Fibroblast of pulmonary artery (primary cell): ENCODE measurements around the gene PRKAG2.

Experiments
- DNase-seq: peaks from one replicate; pipeline ENCODE4 v3.0.0-alpha.2; 2010; ENCODE audit warnings: low read depth
- H3K4me3 ChIP-seq: replicated peaks from 2 replicates; pipeline ENCODE4 v1.5.1; 2011; ENCODE audit warnings: low read depth, mild to moderate bottlenecking, control low read depth, low read length, moderate library complexity
- TF ChIP-seq, protein P1 (sequence below): IDR thresholded peaks from 2 replicates; pipeline ENCODE4 v1.5.1; 2011; ENCODE audit warnings: mild to moderate bottlenecking, control low read depth, low read length, inconsistent platforms; ENCODE audit errors: missing control alignments

The PRKAG2 gene

DNA sequence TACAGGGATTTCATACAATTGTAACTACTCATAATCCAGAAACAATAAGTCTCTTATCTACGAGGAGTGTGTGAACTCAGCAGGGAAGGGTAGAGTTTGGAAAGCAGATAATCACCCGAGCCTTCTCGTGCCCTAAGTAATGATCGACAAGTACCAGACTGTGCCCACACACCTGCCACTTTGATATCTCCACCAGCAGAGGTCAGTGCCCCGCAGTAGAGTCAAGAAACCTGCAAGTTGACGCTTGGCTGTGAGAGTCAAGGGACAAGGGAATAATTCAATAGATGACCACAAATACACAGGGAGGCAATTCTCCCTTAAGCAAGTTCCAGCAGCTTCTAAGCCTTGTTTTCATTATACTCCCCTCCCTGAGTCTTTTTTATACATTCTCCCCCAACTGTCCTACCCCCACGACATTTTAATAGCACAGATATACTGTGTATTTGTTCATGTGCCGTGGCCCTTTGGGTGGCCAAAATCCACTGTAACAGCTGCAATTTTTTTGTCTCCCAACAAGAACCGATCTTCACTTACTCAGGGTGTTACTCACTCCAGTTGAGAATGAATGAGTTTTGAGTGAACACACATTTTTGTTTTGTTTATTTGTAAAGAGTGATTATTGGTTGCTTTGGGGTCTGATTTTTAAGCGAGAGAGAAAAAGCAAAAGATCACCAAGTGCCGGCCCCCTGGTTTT lies 250.3 kb downstream of the PRKAG2 start:
- TF ChIP-seq, protein P1, sequence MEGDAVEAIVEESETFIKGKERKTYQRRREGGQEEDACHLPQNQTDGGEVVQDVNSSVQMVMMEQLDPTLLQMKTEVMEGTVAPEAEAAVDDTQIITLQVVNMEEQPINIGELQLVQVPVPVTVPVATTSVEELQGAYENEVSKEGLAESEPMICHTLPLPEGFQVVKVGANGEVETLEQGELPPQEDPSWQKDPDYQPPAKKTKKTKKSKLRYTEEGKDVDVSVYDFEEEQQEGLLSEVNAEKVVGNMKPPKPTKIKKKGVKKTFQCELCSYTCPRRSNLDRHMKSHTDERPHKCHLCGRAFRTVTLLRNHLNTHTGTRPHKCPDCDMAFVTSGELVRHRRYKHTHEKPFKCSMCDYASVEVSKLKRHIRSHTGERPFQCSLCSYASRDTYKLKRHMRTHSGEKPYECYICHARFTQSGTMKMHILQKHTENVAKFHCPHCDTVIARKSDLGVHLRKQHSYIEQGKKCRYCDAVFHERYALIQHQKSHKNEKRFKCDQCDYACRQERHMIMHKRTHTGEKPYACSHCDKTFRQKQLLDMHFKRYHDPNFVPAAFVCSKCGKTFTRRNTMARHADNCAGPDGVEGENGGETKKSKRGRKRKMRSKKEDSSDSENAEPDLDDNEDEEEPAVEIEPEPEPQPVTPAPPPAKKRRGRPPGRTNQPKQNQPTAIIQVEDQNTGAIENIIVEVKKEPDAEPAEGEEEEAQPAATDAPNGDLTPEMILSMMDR = peak; percentile 36
- H3K4me3 ChIP-seq = no peak overlapping the region
- DNase-seq = no peak

DNA sequence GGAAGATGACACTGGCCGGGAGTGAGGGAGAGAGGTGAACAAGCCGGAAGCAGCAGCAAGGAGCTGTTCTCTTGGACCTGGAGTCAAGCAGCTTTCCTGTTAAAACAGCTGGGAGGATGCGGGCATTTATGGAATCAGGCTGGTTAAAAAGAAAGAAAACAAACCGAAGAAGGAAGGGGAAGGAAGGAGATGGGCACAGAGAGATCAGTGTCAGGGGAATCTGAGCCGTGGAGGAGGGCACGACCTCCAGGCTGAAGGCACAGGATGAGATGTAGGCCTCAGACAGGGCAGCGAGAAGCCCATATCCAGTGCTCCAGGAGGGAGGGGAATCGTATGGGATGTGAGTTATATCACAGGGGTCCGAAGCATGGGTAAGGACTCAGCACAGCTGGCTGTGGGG lies 251.3 kb downstream of the PRKAG2 start:
- TF ChIP-seq, protein P1 = no peak
- no peak for DNase-seq
- H3K4me3 ChIP-seq = no peak overlapping the region

DNA sequence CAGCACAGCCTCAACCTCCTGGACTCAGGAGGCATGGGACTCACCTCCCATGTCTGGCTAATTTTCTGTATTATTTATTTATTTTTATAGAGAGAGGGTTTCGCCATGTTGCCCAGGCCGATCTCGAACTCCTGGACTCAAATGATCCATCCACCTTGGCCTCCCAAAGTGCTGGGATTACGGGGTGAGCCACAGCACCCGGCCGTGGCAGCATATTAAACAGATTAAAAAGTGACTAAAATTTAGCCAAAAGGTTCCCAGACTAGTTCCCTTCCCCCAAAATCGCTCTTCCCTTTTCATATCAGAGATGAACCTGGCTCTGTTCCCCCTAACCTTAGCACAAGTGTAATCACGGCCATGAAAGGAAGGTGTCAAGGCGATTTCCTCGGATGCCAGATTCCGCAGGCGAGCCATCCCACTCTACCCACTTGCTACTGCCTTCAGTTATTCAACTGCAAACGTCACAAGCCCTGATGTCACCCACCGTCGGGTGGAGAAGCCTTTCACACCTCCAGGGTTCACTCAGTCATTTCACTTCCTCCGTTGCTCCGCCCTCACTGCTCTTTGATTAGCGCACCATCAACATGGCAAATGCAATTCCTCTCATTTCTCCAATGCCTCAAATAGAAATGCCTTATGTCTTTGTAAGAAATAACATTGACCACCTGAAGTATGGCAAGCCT lies 252.5 kb downstream of the PRKAG2 start:
- TF ChIP-seq, protein P1 = no peak
- DNase-seq = no peak
- H3K4me3 ChIP-seq = no peak overlapping the region

DNA sequence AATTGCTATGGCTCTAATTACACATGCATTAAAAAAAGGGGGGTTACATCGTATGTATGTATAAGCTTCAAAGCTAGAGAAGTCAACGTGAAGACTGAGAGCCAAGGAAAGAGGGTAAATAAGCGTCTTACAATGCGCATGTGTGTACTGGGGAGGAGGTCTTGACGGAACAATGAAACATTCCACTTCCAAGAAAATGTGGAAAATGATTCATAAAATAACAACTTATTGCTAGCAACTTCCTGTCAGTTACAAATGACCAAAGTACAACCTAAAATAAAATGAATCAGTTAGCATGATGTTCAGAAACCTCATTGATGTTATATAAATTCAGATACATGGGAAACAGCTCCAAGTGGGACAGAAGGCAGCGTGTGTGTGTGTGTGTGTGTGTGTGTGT lies 253.1 kb downstream of the PRKAG2 start:
- H3K4me3 ChIP-seq = no peak overlapping the region
- TF ChIP-seq, protein P1 = no peak
- peak; percentile 92 for DNase-seq

DNA sequence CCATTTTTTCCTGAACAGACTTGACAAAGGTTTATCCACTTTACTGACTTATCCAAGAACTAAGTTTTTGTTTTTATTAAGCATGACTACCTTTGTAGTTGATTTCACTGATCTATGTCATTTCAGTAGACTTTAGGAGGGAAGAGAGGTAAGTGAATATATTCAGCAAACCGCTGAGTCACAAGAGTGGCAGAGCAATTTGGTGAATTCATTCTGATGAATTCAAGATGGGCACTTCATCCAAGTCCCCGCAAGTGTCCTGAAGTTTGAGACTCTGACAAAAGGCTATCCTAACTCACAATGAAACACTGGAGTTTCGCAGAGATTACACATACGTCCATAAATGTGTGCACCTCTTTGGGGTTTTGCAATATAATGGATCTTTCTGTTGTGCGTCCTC lies 255.0 kb downstream of the PRKAG2 start:
- TF ChIP-seq, protein P1 = no peak
- H3K4me3 ChIP-seq = no peak overlapping the region
- DNase-seq = no peak

DNA sequence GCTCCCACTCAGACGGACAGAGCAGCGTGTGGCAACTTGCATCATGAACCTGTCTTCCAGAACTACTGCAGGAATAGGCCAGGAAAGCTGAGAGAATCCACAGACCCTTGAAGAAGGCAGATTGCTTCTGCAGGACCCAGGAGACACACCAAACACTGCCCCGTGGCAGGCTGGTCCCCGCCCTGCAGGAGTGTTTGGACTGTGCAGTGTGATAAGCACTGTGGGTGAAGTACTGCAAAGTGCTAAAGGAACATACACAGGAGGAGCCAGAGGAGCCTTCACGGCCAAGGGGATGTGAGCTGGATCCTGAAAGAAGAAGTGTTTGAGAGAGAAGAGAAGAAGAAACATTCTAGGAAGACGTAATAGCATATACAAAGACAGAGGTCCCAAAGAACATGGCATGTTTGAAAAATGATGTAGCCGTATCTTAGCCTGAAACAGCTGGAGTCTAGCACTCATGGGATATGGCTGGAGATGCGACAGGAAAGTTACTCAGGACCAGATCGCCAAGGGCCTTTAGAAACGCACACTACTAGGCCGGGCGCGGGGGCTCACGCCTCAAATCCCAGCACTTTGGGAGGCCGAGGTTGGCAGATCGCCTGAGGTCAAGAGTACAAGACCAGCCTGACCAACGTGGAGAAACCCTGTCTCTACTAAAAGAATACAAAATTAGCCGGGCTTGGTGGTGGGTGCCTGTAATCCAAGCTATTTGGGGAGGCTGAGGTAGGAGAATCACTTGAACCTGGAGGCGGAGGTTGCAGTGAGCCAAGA lies 260.3 kb downstream of the PRKAG2 start:
- DNase-seq = no peak
- H3K4me3 ChIP-seq = no peak overlapping the region
- TF ChIP-seq, protein P1 = no peak
